HepG2 (cell line): ENCODE data around the gene TNFSF13. TPM values are rescaled to one million over a fixed set of nuclear protein-coding genes. Genes with fewer than 3 reads are reported as not detected.
A peak's percentile ranks its signal among the peaks of the same experiment; 100 is the strongest.

ENCODE experiments used
- ETS1 ChIP-seq: sonication (generic); formaldehyde crosslinking; IDR thresholded peaks from 2 replicates; pipeline ENCODE4 v1.4.0; 2020; ENCODE audit warnings: missing genetic modification reagents
- ETV5 ChIP-seq: IDR thresholded peaks from 2 replicates; pipeline ENCODE4 v1.6.1; 2018; ENCODE audit warnings: missing biosample characterization, missing genetic modification reagents, inconsistent platforms, borderline replicate concordance
- FOSL1 ChIP-seq: sonication (generic); formaldehyde crosslinking; IDR thresholded peaks from 2 replicates; pipeline ENCODE4 v1.9.0; 2021; ENCODE audit warnings: missing genetic modification reagents, borderline replicate concordance
- JUND ChIP-seq: sonication (generic); formaldehyde crosslinking; IDR thresholded peaks from 2 replicates; pipeline ENCODE4 v1.8.0; 2022; ENCODE audit warnings: mild to moderate bottlenecking, missing genetic modification reagents
- MAFF ChIP-seq: IDR thresholded peaks from 2 replicates; pipeline ENCODE4 v1.6.1; 2011; ENCODE audit warnings: low read depth, low read length, improper control_type of control experiment
- MYNN ChIP-seq: sonication (generic); formaldehyde crosslinking; IDR thresholded peaks from 2 replicates; pipeline ENCODE4 v1.4.0; 2020; ENCODE audit warnings: mild to moderate bottlenecking, low read depth, missing genetic modification reagents
- PHF5A ChIP-seq: IDR thresholded peaks from one replicate; pipeline ENCODE4 v1.6.1; 2018; ENCODE audit warnings: low read depth, missing genetic modification reagents; ENCODE audit not compliant: unreplicated experiment
- SUZ12 ChIP-seq: fragments of 150-350 bp; IDR thresholded peaks from 2 replicates; pipeline ENCODE4 v1.6.1; 2014; ENCODE audit warnings: low read depth, low read length
- TEAD2 ChIP-seq: sonication (generic); formaldehyde crosslinking; IDR thresholded peaks from 2 replicates; pipeline ENCODE4 v1.9.0; 2021; ENCODE audit warnings: missing genetic modification reagents
- ZNF10 ChIP-seq: sonication (generic); formaldehyde crosslinking; IDR thresholded peaks from 2 replicates; pipeline ENCODE4 v1.4.0; 2020; ENCODE audit warnings: mild to moderate bottlenecking, low read depth, missing genetic modification reagents, borderline replicate concordance
- ZNF101 ChIP-seq: sonication (generic); formaldehyde crosslinking; IDR thresholded peaks from 2 replicates; pipeline ENCODE4 v1.4.0; 2020; ENCODE audit warnings: mild to moderate bottlenecking, low read depth, missing genetic modification reagents, borderline replicate concordance
- ZNF225 ChIP-seq: sonication (generic); formaldehyde crosslinking; IDR thresholded peaks from 2 replicates; pipeline ENCODE4 v1.4.0; 2020; ENCODE audit warnings: mild to moderate bottlenecking, missing genetic modification reagents
- ZNF260 ChIP-seq: sonication (generic); formaldehyde crosslinking; IDR thresholded peaks from 2 replicates; pipeline ENCODE4 v1.4.0; 2020; ENCODE audit warnings: missing genetic modification reagents, low read depth, mild to moderate bottlenecking, borderline replicate concordance
- ZNF350 ChIP-seq: sonication (generic); formaldehyde crosslinking; IDR thresholded peaks from 2 replicates; pipeline ENCODE4 v1.4.0; 2020; ENCODE audit warnings: mild to moderate bottlenecking, low read depth, missing genetic modification reagents, borderline replicate concordance
- ZNF619 ChIP-seq: sonication (generic); formaldehyde crosslinking; IDR thresholded peaks from 2 replicates; pipeline ENCODE4 v1.4.0; 2020; ENCODE audit warnings: mild to moderate bottlenecking, missing genetic modification reagents
- ZNF761 ChIP-seq: sonication (generic); formaldehyde crosslinking; conservative IDR thresholded peaks from 2 replicates; pipeline ENCODE4 v1.4.0; 2020; ENCODE audit warnings: mild to moderate bottlenecking, missing genetic modification reagents
- ZZZ3 ChIP-seq: sonication (generic); formaldehyde crosslinking; IDR thresholded peaks from 2 replicates; pipeline ENCODE4 v1.4.0; 2020; ENCODE audit warnings: missing genetic modification reagents, mild to moderate bottlenecking, borderline replicate concordance
- polyA plus RNA-seq, 8 experiments: library from polyadenylated mRNA; depleted of rRNA in 3 of 8; stranded (reverse) in 7 of 8; unstranded in 1 of 8; fragments of >200 nt; fragmentation: Illumina TruSeq in 4 of 8; extraction: Trizol in 4 of 8; gene quantifications; 2 replicates each; pipeline versions ENCODE4 v1.2.1 to v1.2.3, GENCODE V29; 2011 to 2016; ENCODE audit warnings: low read depth in 4 of 8, missing spikeins in 1 of 8, mixed read lengths in 1 of 8; ENCODE audit not compliant: insufficient read depth in 1 of 8
- total RNA-seq, 5 experiments: library from RNA; depleted of rRNA; stranded (reverse); fragments of >200 nt; fragmentation: Illumina TruSeq; extraction: Trizol; gene quantifications; 2 replicates each; pipeline ENCODE4 v1.2.3, GENCODE V29; 2016; ENCODE audit warnings: low read depth in 1 of 5
- TF ChIP-seq, protein P1 (sequence below): sonication (generic); formaldehyde crosslinking; IDR thresholded peaks from 2 replicates; pipeline ENCODE4 v1.5.0; 2020; ENCODE audit warnings: mild to moderate bottlenecking, missing genetic modification reagents
- TF ChIP-seq, protein P2 (sequence below): sonication (generic); formaldehyde crosslinking; IDR thresholded peaks from 2 replicates; pipeline ENCODE4 v1.4.0; 2020; ENCODE audit warnings: missing genetic modification reagents, borderline replicate concordance
- TF ChIP-seq, protein P3 (sequence below): sonication (generic); formaldehyde crosslinking; IDR thresholded peaks from 2 replicates; pipeline ENCODE4 v1.4.0; 2020; ENCODE audit warnings: missing genetic modification reagents

The TNFSF13 gene
- total and polyA plus RNA-seq, 2 of the 13 experiments (the other 11 are each of a cell fraction or from before 2014, with no cell fraction given) = 2.5 to 3.3 TPM

DNA sequence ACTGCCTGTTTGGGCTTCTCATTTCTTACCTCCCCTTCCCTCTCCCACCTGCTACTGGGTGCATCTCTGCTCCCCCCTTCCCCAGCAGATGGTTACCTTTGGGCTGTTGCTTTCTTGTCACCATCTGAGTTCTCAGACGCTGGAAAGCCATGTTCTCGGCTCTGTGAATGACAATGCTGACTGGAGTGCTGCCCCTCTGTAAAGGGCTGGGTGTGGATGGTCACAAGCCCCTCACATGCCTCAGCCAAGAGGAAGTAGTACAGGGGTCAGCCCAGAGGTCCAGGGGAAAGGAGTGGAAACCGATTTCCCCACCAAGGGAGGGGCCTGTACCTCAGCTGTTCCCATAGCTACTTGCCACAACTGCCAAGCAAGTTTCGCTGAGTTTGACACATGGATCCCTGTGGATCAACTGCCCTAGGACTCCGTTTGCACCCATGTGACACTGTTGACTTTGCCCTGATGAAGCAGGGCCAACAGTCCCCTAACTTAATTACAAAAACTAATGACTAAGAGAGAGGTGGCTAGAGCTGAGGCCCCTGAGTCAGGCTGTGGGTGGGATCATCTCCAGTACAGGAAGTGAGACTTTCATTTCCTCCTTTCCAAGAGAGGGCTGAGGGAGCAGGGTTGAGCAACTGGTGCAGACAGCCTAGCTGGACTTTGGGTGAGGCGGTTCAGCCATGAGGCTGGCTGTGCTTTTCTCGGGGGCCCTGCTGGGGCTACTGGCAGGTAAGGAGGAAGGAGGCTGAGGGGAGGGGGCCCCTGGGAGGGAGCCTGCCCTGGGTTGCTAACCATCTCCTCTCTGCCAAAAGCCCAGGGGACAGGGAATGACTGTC is 20.7 kb downstream of the TNFSF13 start, which contains the start of gene CD68 (continued):
- TF ChIP-seq, protein P1, sequence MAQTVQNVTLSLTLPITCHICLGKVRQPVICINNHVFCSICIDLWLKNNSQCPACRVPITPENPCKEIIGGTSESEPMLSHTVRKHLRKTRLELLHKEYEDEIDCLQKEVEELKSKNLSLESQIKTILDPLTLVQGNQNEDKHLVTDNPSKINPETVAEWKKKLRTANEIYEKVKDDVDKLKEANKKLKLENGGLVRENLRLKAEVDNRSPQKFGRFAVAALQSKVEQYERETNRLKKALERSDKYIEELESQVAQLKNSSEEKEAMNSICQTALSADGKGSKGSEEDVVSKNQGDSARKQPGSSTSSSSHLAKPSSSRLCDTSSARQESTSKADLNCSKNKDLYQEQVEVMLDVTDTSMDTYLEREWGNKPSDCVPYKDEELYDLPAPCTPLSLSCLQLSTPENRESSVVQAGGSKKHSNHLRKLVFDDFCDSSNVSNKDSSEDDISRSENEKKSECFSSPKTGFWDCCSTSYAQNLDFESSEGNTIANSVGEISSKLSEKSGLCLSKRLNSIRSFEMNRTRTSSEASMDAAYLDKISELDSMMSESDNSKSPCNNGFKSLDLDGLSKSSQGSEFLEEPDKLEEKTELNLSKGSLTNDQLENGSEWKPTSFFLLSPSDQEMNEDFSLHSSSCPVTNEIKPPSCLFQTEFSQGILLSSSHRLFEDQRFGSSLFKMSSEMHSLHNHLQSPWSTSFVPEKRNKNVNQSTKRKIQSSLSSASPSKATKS (CRISPR knock-in tag) = no peak
- TF ChIP-seq ZZZ3 = no peak
- peak; percentile 90 for TF ChIP-seq PHF5A
- TF ChIP-seq TEAD2 (CRISPR knock-in tag) = peak; percentile 46; the same call in 1 of the 2 replicates
- no peak for TF ChIP-seq SUZ12
- TF ChIP-seq JUND (CRISPR knock-in tag) = no peak
- no peak for TF ChIP-seq ZNF260 (CRISPR knock-in tag)
- TF ChIP-seq, protein P2, sequence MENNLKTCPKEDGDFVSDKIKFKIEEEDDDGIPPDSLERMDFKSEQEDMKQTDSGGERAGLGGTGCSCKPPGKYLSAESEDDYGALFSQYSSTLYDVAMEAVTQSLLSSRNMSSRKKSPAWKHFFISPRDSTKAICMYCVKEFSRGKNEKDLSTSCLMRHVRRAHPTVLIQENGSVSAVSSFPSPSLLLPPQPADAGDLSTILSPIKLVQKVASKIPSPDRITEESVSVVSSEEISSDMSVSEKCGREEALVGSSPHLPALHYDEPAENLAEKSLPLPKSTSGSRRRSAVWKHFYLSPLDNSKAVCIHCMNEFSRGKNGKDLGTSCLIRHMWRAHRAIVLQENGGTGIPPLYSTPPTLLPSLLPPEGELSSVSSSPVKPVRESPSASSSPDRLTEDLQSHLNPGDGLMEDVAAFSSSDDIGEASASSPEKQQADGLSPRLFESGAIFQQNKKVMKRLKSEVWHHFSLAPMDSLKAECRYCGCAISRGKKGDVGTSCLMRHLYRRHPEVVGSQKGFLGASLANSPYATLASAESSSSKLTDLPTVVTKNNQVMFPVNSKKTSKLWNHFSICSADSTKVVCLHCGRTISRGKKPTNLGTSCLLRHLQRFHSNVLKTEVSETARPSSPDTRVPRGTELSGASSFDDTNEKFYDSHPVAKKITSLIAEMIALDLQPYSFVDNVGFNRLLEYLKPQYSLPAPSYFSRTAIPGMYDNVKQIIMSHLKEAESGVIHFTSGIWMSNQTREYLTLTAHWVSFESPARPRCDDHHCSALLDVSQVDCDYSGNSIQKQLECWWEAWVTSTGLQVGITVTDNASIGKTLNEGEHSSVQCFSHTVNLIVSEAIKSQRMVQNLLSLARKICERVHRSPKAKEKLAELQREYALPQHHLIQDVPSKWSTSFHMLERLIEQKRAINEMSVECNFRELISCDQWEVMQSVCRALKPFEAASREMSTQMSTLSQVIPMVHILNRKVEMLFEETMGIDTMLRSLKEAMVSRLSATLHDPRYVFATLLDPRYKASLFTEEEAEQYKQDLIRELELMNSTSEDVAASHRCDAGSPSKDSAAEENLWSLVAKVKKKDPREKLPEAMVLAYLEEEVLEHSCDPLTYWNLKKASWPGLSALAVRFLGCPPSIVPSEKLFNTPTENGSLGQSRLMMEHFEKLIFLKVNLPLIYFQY (CRISPR knock-in tag) = no peak; the same call in 1 of the 2 replicates
- TF ChIP-seq ZNF761 (CRISPR knock-in tag) = 0 out of 2 replicates have a peak, but pooled peaks have one; percentile 34
- TF ChIP-seq ZNF10 (CRISPR knock-in tag) = no peak
- TF ChIP-seq, protein P3, sequence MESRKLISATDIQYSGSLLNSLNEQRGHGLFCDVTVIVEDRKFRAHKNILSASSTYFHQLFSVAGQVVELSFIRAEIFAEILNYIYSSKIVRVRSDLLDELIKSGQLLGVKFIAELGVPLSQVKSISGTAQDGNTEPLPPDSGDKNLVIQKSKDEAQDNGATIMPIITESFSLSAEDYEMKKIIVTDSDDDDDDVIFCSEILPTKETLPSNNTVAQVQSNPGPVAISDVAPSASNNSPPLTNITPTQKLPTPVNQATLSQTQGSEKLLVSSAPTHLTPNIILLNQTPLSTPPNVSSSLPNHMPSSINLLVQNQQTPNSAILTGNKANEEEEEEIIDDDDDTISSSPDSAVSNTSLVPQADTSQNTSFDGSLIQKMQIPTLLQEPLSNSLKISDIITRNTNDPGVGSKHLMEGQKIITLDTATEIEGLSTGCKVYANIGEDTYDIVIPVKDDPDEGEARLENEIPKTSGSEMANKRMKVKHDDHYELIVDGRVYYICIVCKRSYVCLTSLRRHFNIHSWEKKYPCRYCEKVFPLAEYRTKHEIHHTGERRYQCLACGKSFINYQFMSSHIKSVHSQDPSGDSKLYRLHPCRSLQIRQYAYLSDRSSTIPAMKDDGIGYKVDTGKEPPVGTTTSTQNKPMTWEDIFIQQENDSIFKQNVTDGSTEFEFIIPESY (CRISPR knock-in tag) = peak; percentile 43; the same call in 1 of the 2 replicates
- 0 out of 2 replicates have a peak, but pooled peaks have one; percentile 29 for TF ChIP-seq FOSL1 (CRISPR knock-in tag)
- TF ChIP-seq MYNN (CRISPR knock-in tag) = no peak
- no peak for TF ChIP-seq ZNF225 (CRISPR knock-in tag)
- TF ChIP-seq ZNF101 (CRISPR knock-in tag) = no peak
- TF ChIP-seq ZNF619 (CRISPR knock-in tag) = no peak
- peak; percentile 65 for TF ChIP-seq MAFF
- peak; percentile 82 for TF ChIP-seq ETV5 (CRISPR knock-in tag)
- peak; percentile 71; the same call in 1 of the 2 replicates for TF ChIP-seq ZNF350 (CRISPR knock-in tag)
- no peak for TF ChIP-seq ETS1 (CRISPR knock-in tag)
